Left renal cortex interstitium (tissue), 4 donors: ENCODE results near the gene SLC6A19. TPM values are rescaled to one million over a fixed set of nuclear protein-coding genes. Genes with fewer than 3 reads are reported as not detected.
"Not testable (repeated sequence)": the region's sequence is repeated elsewhere in the genome, so short reads cannot be mapped to it uniquely, and the experiment has no call there.

Experiments
- DNase-seq, 4 donors: peaks; one replicate each; pipeline ENCODE4 v3.0.0-alpha.2; 2013; ENCODE audit warnings: low read depth in 4 of 4, low spot score in 2 of 4, missing footprints in 1 of 4
- polyA plus RNA-seq, 4 donors: library from polyadenylated mRNA; unstranded; fragments of 120-200 nt; gene quantifications; one replicate each; pipeline ENCODE4 v1.2.1, GENCODE V29; 2013; ENCODE audit not compliant: insufficient read length in 4 of 4

Gene SLC6A19
- polyA plus RNA-seq, 4 donors = 35.4 to 76.4 (median 59.7) TPM

- no peak for DNase-seq
Measured at GRCh38 chr5:1217596-1218206, 16.3 kb downstream of the SLC6A19 start.

GRCh38 chr5:1218351-1219080, 17.1 kb downstream of the SLC6A19 start:
- DNase-seq = no peak

DNA sequence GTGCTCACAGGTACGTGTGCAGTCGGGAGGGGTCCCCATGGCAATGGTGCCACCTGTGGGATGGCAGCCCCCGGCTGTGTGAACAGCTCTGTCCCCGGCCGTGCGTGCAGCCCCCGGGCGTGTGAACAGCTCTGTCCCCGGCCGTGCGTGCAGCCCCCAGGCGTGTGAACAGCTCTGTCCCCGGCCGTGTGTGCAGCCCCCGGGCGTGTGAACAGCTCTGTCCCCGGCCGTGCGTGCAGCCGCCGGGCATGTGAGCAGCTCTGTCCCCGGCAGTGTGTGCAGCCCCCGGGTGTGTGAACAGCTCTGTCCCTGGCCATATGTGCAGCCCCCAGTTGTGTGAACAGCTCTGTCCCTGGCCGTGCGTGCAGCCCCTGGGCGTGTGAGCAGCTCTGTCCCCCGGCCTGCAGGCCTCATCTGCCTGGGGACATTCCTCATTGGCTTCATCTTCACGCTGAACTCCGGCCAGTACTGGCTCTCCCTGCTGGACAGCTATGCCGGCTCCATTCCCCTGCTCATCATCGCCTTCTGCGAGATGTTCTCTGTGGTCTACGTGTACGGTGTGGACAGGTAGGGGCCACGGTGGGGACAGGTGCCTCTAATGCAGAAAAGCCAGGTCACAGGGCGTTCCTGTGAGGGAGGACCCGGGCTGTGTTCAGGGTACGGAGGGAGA, 17.8 kb downstream of the SLC6A19 start:
- DNase-seq = no peak

DNA sequence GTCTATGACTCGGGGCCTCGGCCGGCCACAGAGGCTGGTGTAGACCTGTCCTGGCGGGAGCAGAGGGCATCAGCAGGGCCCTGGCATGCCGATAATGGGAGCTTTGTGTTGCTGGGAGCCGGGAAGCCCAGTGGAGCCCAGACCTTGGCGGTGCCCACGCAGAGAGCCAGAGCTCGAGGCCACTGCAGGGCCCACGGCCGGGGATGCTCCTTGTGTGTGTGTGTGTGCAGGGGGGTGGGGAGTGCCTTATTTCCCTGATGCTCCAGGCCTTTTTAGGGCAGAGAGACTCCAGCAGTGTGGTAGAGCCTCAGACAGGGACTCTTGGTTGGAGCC, 18.3 kb downstream of the SLC6A19 start:
- DNase-seq = no peak

DNA sequence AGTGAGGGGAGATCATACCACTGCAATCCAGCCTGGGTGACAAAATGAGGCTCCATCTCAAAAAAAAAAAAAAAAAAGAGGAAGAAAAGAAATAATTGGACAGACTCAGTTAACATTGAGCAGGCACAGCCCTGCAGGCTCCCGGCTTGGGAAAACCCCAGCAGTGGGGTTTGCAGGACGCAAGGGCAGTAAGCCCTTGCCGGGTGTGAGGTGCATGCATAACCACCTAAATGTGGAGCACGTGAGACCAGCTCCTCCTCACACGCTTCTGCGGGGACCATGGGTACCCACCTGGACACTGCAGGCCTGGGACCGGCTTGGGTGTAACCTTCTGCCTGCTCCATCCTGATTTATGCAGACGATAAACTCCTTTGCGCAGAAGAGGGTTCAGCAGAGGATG, 19.0 kb downstream of the SLC6A19 start:
- no peak for DNase-seq

DNA sequence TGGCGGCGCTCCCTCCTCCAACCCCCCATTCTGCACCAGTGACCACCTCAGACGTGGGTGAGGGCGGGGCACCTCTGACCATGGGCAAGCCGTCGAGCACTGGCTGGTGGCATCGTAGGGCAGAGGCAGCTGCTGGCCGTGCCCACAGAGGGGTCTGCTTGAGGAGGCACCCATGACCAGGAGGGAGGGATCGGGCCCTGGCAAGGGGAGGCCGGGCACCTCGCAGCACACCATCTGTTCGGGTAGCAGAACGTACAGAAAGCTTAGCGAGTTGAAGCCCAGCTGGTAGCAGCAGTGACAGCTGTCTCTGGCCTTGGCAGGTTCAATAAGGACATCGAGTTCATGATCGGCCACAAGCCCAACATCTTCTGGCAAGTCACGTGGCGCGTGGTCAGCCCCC, 19.4 kb downstream of the SLC6A19 start:
- no peak for DNase-seq

DNA sequence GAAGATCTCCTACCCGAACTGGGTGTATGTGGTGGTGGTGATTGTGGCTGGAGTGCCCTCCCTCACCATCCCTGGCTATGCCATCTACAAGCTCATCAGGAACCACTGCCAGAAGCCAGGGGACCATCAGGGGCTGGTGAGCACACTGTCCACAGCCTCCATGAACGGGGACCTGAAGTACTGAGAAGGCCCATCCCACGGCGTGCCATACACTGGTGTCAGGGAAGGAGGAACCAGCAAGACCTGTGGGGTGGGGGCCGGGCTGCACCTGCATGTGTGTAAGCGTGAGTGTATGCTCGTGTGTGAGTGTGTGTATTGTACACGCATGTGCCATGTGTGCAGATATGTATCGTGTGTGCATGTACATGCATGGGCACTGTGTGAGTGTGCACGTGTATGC, 20.3 kb downstream of the SLC6A19 start:
- no peak for DNase-seq

DNA sequence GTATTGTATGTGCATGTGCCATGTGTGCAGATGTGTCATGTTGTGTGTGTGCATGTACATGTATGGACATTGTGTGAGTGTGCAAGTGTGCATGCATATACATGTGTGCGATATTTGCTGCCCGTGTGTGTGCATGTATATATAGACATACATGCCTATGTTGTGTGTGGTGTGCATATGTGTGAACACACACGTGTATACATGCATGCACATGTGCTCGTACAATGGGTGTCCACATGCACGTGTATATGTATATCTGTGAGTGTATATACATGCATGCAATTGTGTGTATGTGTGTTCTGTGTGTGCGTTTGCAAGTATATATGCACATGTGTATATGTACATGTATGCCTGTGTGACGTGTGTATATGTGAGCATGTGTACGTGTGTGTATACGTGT, 20.8 kb downstream of the SLC6A19 start:
- DNase-seq = no peak

- DNase-seq = no peak
Measured at GRCh38 chr5:1222621-1223277, 21.4 kb downstream of the SLC6A19 start.

DNA sequence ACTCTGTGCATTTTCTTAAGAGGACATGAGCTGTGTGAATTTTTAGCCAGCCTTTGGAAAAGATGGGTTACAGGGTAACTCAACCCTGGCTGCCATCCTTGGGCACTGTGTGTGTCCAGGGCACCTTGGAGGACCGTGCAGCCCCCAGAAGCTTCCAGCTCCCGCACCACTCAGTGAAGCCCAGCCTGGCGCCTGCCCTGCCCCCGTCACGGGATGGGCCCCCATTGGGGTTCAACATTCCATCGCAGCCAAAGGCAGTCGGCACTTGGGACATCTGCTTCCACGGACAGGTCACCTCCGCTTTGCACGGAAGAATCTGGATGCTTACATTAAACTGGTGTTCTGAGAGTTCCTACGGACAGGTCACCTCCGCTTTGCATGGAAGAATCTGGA, 21.9 kb downstream of the SLC6A19 start:
- no peak for DNase-seq

GRCh38 chr5:1224631-1225030, 23.2 kb downstream of the SLC6A19 start:
- DNase-seq = no peak

DNA sequence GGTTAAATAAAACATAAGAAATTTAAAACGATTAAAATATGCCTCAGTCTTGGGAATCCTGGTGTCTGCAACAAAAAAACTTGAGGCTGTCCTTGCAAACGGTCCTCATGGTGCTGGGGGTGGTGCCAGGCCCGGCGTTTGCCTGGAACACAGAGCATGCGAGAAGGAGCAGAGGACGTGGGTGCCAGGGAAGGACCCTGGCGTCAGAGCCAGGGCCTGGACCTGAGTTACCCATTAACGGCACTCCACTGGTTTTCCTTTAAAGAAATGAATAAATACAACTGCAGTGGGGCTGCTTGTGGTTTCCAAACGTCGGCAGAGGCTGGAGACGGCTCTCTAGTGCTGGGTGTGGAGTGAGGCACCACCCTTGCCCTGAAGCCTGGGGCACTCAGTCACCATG, 23.7 kb downstream of the SLC6A19 start, which contains the start of gene SLC6A18:
TSS of gene SLC6A18 (plus strand) at position 301 of the 400 bp plus-strand sequence. CDS start at position 398, 97 bp downstream.
- no peak for DNase-seq

DNA sequence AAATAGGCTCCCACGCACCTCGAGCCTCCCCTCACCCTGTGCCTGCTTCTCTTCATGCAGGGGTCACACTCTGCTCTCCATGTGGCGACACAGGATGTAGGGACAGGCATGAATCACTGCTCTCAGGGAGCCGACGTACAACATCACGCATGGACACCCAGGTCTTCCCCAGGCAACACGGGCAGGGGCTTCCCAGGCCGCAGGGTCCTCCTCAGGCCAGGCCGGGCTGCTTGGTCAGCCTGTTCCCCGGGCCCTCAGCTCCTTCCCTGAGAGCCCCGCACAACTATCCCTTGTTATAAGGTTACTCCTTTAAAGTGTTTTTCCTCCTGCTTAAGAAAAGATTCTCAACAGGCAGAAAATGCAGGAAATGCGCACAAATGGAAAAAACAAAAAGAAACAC, 24.8 kb downstream of the SLC6A19 start:
- DNase-seq = no peak

DNA sequence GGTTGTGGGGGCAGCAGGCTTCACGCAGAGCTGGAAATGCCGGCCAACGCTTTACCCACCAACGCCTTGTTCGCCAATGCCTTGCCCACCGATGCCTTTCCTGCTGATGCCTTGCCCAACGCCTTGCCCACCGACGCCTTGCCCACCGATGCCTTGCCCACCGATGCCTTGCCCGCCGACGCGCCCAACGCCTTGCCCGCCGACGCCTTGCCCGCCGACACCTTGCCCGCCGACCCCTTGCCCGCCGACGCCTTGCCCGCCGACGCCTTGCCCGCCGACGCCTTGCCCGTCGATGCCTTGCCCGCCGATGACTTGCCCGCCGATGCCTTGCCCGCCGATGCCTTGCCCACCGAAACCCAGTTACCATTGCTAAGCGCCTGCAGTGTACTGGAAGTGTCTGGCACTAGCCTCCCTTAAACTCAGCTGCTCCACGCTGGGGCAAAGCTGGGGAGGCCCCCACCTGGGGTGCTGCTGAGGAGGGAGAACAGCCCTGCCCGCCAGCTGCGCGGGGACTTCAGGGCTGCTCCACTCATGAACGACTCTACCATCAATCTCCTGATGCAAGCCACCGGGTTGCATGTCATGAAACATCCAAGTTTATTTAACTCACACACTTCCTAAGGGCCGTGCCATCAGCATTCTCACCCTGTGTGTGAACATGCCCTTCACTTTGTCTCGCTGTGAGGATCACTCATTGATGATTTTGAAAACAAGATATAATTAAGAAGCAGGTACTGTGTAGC, 25.6 kb downstream of the SLC6A19 start:
- no peak for DNase-seq

GRCh38 chr5:1227667-1228066, 26.3 kb downstream of the SLC6A19 start:
- DNase-seq = peak in 3 of 4 donors; percentile 47 to 53 (median 49)

- DNase-seq = no peak
Measured at GRCh38 chr5:1228120-1228519, 26.7 kb downstream of the SLC6A19 start.

DNA sequence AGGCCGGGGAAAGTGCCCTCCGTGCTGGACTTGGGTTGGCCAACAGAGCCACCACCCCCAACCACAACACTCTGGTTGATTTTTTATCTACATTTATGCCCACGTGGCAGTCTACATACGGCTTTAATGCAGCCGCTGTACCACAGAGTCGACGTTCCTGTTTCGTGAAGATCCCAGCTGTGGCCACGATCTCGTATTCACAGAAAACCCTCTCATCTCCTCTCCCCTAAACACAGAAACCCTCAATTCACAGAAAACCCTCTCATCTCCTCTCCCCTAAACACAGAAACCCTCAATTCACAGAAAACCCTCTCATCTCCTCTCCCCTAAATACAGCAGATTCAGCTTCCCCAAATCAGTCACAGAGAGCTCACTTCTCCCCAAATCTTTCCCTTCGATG, 27.6 kb downstream of the SLC6A19 start:
- DNase-seq = not testable (repeated sequence)

GRCh38 chr5:1229822-1230221, 28.4 kb downstream of the SLC6A19 start:
- DNase-seq = no peak

DNA sequence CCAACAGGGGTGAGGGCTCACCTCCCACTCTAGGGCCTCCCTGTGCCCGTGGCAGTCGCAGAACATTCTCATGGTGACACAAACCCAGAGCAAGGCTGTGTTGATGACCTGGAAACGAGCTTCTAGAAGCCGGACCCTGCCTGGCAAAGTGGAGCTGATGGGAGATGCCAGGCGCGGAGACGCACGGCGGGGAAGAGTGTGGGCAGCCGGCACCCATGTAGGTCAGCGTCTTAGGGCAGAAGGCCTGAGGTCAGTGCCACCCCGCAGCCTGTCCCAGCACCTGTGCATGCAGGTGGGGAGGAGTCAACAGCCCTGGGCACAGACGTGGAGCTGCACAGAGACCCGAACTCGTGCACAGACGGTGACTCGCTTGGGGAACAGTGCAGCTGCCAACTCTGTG, 29.2 kb downstream of the SLC6A19 start:
- no peak for DNase-seq

- no peak for DNase-seq
Measured at GRCh38 chr5:1231354-1231905, 30.0 kb downstream of the SLC6A19 start.
